HG03139 (cell line): ENCODE measurements around the gene C22orf23.

ENCODE experiments used
- ATAC-seq: cut with Tn5 transposase; IDR thresholded peaks from one replicate; pipeline ENCODE4 v1.9.1; 2021; ENCODE audit not compliant: unreplicated experiment

C22orf23 gene

DNA sequence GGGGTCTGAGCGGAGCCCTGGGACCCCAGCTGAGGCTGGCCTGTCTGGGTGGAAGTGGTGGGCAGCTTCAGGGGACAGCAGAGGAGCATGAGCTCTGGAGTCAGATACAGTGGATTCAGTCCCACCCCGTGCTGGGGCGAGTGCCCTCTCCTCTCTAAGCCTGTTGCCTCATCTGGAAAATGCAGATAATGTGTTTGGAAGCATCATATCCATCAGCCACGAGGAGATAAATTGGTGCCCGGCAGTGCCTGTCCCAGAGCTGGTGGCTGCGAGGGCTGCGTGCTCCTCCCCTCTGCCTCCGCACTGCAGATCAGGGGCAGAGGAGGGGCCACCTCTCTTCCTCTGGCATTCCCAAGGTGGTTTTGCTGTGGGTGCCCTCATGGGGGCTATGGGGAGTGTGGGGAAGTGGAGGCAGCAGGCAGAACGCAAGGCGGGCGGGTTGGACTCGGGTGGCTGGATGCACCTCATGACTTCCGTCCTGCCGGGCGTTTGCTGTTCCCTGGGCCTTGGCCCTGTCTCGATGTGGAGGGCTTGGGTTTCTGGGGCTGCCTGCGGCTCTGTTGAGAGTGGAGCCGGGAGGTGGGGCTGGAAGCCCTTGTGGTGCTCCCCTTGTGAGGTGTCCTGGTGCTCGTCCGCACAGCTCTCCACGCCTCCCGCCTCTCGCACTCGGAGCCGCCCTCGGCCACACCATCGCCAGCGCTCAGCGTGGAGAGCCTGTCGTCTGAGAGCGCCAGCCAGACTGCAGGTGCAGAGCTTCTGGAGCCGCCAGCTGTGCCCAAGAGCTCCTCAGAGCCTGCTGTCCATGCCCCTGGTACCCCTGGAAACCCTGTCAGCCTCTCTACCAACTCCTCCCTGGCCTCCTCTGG, 26.4 kb downstream of the C22orf23 start:
- no peak for ATAC-seq

DNA sequence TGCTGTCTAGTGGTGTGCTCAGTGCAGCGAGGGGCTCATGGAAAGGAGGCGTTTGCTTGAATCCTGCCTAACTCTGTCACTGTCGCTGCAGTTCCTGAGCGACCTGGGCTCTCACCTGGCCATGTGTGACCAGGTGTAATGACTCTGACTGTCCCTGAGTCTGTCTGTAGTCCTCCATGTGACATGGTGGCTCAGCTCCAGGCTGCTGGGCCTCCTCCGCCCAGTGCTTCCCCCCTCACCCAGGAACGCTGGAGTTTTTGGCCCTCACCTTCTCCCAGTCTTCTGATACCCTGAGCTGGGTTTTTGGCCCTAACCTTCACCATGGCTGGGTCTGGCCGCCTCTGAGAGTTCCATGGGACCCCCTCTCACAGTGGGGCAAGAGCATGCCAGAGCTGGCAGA, 27.0 kb downstream of the C22orf23 start:
- ATAC-seq: no peak

DNA sequence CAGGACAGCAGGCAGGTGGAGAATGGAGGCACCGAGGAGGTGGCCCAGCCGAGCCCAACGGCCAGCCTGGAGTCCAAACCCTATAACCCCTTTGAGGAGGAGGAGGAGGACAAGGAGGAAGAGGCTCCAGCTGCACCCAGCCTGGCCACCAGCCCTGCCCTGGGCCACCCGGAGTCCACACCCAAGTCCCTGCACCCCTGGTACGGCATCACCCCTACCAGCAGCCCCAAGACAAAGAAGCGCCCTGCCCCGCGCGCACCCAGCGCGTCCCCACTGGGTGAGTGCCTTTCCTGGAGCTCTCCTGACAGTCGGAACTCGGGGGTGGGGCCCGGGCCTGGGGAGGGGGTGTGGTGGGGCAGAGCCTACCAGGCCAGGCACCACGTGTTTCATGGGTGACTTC, 27.6 kb downstream of the C22orf23 start:
- ATAC-seq: no peak

DNA sequence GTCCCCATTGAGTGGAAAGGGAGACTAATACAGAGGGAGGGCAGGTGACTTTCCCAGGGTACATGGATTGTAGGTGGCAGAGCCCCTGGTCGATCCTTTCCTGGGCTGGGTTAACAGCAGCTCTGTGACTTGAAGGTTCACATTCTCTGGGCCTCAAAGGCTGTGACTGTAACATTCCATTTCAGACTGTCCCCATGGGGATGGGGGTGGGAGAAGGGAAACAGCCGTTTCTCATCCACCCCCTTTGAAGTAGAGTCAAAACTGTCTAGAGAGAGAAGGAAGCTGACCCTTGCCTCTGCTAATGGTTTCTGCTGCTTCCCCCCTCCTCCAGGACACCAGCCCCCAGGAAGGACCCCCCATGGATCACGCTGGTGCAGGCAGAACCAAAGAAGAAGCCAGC, 28.1 kb downstream of the C22orf23 start:
- ATAC-seq: no peak

DNA sequence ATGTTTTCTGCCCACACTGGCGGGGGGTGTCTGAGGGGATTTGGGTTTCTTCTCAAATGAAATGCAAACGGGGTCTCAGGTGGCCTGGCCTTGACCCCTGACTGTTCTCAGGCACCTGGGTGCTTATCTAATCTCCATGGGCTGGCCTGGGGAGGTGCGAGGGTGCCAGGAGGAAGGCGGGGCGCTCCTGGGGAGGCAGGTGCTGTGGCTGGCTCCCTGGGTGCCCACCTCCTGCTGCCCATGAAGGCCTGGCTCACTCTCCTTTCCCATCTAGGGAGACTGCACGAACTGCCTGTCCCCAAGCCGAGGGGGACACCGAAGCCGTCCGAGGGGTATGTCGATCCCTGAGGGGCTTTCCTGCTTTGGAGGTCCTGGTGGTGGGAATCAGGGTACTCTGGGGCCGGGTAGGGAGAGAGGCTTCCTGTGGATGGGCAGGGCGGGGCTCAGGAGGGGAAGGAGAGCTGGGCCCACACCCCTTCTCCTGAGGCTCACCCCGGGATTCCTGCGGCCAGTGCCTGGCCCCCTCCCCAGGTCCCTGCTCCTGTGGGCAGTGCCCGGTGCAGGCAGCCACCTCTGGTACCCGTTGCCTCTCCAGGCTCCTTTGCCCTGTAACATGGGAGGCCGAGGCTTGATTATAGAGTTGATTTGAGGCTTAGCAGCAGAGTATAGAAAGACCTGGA, 28.9 kb downstream of the C22orf23 start:
- no peak for ATAC-seq

DNA sequence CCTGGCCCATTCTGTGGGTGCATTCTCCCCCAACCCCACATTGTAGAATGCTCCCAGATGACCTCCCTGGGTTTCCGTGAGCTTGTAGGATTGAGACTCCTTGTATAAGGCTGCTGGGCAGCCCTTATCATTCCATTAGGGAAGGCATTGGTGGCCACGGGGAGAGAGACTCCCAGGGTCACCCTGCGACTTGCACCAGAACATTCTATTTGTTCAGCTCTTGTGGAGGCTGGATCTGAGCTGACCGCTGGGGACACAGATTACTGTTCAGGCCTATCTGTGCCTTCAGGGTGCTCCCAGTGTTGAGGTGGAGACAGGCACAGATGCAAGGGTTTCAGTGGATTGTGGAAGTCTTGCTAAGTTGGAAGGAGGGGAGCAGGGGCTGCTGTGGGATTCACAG, 29.5 kb downstream of the C22orf23 start:
- ATAC-seq: no peak

DNA sequence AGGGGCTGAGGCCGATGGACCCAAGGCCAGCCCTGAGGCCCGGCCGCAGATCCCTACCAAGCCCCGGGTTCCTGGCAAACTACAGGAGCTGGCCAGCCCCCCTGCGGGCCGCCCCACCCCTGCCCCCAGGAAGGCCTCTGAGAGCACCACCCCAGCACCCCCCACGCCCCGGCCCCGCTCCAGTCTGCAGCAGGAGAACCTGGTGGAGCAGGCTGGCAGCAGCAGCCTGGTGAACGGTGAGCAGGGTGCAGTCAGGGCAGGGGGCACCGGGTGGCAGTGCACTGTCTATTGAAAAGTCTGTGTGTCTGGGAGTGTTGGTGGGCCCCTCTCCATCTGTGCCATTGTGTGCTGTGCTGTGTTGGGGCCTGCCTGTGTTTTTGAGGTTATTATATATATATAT, 31.2 kb downstream of the C22orf23 start:
- ATAC-seq: no peak

DNA sequence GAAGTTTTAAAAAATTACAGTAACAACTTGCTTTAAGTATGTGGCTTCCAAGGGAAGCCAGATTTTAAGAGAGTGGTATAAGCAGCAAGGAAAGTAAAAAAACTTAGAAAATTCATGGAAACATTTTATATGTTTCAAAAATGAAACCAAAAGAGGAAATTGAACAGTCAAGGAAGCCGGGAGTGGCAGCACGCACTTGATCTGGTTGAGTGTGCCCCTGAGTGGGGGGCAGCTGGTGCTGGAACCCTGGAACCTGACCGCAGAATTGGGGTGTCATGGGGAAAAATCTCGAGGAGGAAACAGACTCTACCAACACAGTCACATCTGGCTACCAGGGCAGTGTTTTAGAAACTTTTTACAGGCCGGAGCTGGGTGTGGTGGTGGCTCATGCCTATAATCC, 33.3 kb downstream of the C22orf23 start:
- ATAC-seq: no peak

DNA sequence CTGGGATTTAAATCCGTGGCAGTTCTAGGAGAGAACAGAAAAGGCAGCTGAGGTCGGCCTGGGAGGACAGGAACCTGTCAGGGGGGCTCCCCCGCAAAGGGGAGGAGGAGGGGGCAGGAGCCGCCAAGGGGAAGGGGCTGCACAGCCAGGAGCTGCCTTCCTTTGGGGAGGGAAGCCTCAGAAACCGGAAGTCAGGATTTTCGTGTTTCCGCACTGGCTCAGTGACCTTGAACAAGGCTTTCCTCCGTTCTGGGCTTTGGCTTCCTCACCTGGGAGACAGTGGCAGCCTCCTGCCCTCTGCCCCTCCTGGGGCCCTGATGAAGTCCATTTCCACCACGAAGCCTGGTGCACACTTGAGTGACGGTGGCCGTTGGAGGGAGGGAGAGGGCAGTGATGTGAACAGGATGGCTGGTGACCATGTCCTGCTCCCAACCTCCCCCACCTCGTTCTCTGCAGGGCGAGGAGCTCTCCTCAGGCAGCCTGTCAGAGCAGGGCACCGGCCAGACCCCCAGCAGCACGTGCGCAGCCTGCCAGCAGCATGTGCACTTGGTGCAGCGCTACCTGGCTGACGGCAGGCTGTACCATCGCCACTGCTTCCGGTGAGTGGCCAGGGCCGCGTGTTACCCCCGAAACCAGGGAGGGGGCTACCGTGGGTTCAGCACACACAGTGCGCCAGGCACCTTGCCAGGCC, 34.7 kb downstream of the C22orf23 start:
- ATAC-seq: no peak

DNA sequence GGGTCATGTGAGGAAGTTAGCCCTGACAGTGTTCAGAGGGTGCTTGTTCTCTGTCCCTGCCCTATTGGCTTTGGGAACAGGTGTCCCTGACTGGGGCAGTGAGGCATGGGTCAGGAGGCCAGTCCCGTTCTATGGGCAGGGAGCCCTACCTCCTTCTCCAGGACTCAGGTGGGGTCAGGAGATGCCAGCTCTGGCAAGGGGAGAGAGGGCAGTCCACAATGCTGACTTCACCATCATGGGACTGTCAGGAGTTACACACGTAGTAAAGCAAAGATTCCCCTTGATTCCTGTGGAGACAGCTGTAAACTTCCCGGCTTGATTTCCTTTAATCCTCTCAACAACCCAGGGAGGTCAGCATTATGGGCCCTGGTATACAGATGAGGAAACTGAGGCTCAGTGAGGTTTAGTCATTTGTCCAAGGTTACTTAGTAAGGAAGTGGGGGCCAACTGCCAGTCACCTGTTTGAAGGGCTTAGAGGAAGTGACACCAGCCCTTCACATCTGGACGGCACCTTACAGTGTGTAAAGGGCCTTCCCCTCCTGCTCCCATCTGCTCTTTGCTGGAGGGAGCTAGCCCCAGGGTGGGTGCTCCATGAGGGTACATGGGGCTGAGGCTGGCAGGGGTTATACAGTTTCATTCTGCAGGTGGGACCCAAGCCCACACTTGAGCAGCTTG, 35.4 kb downstream of the C22orf23 start:
- ATAC-seq: no peak

DNA sequence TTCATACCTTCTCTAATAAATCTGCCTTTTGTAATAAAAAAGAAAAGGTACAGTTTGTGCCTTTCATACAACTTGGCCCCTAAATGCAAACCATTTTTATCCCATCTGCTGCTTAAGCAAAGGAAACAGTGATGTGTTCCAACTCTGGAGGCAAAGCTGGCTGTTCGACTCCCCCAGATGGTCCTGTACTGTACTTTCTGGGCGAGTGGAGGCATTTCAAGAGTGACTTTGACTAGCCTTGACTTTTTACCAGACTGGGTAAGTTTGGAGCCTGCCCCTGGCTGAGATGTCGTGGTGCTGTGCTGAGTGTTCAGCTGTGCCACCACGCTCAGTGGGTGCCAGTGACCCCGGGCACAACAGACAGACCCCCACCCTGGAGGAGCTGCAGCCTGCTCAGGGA, 37.1 kb downstream of the C22orf23 start:
- no peak for ATAC-seq

DNA sequence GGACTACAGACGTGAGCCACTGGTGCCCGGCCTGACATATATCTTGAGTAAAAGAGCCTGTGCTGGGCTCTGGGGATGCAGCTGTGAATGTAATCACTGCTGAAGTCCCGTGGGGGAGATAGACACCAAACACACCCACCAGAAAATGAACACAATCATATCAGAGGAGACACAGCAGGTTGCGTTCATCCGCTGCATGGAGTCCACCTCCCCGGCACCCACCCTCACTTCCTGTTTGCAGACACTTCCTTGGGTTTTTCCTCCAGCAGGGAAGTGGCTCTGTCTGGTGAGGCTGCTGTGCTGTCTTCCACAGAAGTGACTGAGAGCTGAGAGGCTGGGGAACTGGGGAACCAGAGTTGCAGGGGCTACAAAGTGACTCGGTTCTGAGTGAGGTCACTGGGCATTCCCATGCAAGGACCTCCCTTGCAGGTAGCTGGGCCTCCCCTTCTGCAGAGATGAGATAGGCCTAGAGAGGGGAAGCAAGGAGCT, 40.1 kb downstream of the C22orf23 start:
- ATAC-seq: no peak

DNA sequence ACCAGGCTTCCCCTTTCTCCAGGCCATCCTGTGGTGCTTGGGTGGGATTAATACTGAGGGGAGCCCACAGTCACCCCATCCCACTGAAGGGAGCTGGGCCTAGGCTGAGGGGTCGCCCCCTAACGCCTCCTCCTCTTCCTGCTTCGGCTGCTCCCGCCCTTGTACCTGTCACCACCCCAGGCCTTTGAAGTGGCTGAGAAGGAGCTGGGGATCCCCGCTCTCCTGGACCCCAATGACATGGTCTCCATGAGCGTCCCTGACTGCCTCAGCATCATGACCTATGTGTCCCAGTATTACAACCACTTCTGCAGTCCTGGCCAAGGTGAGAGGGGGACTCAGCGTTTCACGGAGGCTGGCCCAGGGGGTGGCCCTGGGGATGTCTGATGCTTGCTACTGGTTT, 41.2 kb downstream of the C22orf23 start:
- no peak for ATAC-seq

DNA sequence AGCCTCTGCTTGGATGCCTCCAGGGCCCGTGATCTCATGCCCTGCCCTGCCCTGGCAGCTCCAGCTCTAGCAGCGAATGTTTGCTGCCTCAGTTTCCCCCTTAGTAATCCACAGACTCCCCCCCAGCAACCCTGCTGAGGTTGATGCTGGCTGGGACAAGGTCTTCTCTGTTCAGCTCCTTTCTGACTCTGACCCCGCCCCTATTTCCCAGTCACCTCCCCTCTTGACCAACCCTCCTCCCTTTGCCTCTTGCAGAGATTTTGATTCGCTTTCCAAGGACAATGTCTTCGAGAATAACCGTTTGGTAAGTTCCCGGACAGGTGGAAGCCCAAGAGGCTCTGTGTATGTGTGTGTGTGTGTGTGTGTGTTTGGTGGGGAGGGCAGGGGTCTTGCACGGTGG, 41.7 kb downstream of the C22orf23 start:
- ATAC-seq: no peak

DNA sequence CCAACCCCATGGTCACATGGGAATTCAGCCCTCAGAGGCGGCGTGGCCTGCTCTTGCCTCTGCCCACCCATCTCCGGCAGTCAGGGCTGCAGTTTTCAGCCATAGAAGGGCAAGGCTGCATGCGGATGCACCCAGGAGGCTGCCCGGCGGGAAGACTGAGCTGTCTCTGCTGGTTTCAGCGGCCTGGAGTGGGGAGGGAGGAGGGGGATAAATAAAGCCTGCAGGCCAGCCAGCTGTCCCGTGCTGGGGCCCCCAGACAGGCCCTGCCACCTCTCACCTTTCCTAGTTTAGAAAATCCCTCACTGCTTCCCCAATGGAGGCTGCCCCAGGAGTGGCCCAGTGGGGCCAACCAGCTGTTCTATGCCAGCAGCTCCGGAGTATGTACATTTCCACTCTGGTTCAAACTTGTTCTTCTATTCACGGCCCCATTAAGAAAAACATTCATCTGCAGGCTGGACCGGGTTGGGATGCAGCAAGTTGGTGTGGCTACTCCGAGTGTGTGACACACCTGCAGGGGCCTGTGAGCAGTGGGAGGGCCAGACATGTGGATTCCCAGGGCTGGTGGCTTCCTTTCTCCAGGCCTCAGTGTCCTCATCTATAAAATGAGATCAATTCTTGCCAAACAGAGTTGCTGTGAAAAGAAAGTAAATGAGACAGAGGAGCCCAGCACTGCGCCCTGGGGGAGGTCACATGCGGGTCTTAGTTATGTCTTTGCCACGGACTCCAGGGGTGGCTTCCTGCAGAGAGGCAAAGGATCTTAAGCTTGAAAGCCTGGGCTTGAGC, 42.3 kb downstream of the C22orf23 start:
- no peak for ATAC-seq

DNA sequence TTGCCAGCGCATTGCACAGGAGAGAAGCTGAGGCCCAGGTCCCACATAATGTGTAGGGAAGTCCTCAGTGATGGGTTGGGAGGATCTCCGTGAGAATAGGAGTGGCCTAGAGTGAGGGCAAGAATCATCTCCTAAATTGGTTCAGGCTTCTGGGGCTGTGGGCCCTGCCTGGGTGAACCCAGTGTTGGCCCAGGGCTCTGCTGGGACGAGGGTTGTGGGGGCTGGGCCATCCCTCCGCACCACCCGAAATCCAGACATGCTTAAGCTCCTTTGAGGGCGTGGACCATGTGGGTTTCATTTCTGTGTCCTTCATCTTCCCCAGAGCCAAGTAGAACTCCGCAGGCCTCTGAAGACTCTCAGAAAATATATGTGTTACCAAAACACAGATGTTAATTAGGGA, 43.6 kb downstream of the C22orf23 start:
- no peak for ATAC-seq

DNA sequence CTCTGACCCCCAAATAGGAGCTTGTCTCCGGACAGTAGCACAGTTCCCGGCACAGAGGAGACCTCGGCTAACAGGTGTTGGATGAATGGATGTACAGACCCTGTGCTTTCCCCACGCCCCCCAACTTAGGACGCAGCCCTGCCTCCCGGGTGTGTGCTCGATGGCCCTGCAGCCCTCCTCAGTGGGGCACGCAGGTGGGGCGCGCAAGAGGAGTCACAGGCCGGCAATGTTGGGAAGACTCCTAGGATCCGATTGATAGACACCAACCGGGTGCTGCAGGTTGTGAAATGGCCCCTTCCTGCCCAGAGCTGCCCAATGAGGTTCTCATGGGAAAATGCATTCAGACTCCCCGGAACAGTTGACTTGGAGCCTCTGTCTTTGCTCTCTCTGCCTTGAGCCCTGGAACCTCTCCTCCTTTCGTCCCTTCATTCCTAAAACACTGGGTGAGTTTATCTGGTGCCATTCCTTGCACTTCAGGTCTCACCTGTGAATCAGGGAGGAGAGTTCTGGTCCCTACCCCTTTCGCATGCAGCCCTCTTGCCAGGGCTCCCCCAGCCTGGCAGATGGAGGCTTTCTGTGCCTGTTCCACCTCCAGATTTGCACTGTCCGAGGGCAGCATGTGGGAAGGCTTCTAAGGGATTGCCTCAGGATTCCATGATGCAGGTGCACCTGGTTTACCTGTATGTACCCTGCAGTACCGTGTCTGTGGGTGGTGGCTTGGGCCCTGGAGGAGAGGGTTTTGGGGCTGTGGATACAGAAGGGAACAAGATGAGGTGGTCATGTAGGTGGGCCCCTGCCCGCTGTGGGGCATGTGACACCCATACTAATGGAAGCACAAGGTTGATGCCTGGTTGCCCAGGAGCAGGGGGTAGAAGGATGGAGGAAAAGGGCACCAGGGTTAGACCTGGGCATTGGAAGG, 46.1 kb downstream of the C22orf23 start:
- ATAC-seq: no peak

DNA sequence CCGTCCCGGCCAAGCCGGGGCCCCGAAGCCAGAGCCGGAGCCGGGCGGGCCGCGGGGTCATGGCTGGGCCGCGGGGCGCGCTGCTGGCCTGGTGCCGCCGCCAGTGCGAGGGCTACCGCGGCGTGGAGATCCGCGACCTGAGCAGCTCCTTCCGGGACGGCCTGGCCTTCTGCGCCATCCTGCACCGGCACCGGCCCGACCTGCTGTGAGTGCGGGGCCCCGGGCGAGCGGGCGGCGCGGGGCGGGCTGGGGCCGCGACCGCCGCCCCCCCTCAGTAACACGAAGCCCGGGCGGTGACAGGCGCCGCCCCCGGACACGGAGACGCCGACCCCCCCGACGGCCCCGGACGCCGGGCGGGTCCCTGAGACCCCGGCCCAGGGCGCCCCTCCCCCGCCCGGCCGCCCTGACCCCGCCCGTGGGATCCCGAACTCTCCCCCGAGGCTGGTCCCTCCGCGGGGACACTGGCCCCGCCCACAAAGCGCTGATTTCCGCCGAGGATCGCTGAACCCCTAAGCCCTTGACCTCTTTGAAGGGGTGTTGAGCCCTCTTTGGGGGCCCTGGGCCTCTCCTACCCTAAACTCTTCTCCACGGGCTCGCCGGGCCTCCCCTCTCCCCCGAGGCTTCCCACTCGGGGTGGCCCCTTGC, 46.9 kb downstream of the C22orf23 start:
- no peak for ATAC-seq
